HG03139 (cell line): ENCODE data around the gene PDK3.

Experiments used
- ATAC-seq: cut with Tn5 transposase; IDR thresholded peaks from one replicate; pipeline ENCODE4 v1.9.1; 2021; ENCODE audit not compliant: unreplicated experiment

The PDK3 gene

DNA sequence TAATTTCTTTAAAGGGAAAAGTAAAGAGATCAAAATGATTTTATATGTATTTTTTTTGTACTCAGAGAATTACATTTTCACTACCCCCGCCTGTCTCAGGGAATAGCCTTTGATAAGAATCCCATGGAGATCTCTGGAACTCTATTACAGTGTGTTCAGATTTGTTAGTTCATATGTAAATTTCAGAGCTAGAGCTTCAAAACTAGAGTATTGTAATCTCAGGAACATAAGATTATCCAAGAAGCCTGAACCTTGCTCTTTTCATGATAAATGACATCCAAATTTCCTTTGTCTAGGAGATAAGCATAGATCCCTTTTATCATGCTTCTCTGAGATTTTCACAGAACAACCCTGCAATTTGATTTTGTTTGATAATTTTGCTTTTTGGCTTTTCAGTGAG is 82.9 kb downstream of the PDK3 start:
- no peak for ATAC-seq

GRCh38 chrX:24550166-24550565 is 85.1 kb downstream of the PDK3 start:
- ATAC-seq, result no peak

GRCh38 chrX:24553011-24553410 is 87.9 kb downstream of the PDK3 start:
- ATAC-seq, result no peak

DNA sequence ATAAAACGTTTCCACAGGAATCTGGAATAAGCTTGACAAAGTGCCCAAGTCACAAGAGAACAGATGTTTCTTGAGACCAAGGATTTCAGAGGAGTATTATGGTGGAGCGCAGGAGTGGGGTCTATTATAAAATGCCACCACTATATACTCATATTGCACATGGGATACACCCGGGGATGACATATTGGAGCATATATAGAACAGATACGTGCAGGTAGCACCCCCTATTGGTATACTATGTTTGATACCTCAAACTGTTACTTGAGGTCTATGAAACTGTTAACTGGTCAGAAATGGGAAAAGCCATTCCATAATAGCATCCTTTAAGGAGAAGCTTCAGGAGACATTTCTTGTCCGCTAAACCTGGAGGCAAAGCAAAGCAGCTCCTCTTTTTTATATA is 96.0 kb downstream of the PDK3 start:
- ATAC-seq, result no peak

GRCh38 chrX:24563291-24564010 is 98.4 kb downstream of the PDK3 start:
- ATAC-seq, result no peak

GRCh38 chrX:24566240-24566639 is 101.2 kb downstream of the PDK3 start:
- ATAC-seq, result no peak

- ATAC-seq, result no peak
These were observed 102.1 kb downstream of the PDK3 start for GRCh38 chrX:24567169-24567568.

GRCh38 chrX:24574743-24575142 is 109.7 kb downstream of the PDK3 start:
- no peak for ATAC-seq

DNA sequence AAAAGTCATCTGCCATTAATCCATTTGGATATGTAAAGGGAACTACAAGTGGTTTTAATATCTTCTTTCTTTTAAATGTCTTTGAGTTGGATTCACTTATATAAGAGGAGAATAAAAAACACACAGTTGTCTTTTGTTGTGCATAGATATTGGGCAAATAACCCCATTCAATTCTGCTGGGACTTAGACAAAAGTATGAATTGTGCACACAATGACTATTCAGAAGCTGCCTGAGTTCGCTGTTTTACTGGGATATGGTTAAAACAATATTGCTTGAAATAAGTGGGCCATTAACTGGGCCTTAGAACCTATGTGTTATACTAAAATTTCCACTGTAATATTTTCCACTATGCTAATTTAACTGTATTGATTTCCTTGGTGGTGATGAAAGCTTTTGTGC is 110.4 kb downstream of the PDK3 start:
- ATAC-seq, result no peak

GRCh38 chrX:24577091-24577490 is 112.0 kb downstream of the PDK3 start:
- ATAC-seq, result no peak
